K562 (cell line): Measurements from ENCODE around the gene ERMARD. TPM values are rescaled to one million over a fixed set of nuclear protein-coding genes. Genes with fewer than 3 reads are reported as not detected.

Source experiments
- ATAC-seq: fragments of 200-7000 bp; cut with Tn5 transposase; 3 replicates; pipeline ENCODE4 v1.9.1; 2020; ENCODE audit warnings: moderate library complexity
- BruUV-seq: library from RNA; stranded (reverse); fragments of 400-500 nt; replicated peaks from 2 replicates; lab custom pipeline; 2021; lab: Mats Ljungman, UMichigan
- CTCF ChIA-PET: fragments of 300-600 bp; formaldehyde crosslinking; extraction: SDS; loops from one replicate; lab custom pipeline; 2021; ENCODE audit warnings: low intra/inter-chr PET ratio; lab: Yijun Ruan, JAX
- POLR2A ChIA-PET: fragments of 300-600, 350-650 bp; sonication (Branson Sonifier 250); formaldehyde crosslinking; extraction: SDS; loops from one replicate; lab custom pipeline; 2021; ENCODE audit warnings: antibody characterized with exemption, inconsistent platforms; lab: Yijun Ruan, JAX
- DNase-seq, 4 experiments: peaks; one replicate each; pipeline versions ENCODE4 v3.0.0 to v3.0.0-alpha.2; 2011 to 2018; ENCODE audit warnings: low spot score in 3 of 4, mixed read lengths in 3 of 4; ENCODE audit errors: extremely low read depth in 1 of 4
- FAIRE-seq: peaks from 2 replicates; lab custom pipeline; 2011; peaks lifted over from hg19 to GRCh38; lab: Jason Lieb, UNC
- H2AFZ ChIP-seq: 2 replicates; pipeline ENCODE4 v1.6.0; 2011; ENCODE audit warnings: low read depth, low read length, control low read depth, inconsistent platforms
- H3K27ac ChIP-seq: fragments of 200-600 bp; 3 replicates; pipeline ENCODE4 v1.8.0; 2011; ENCODE audit warnings: low read depth, mild to moderate bottlenecking, control low read depth, inconsistent platforms, low read length, moderate library complexity, mixed read lengths; ENCODE audit errors: extremely low read depth
- H3K27me3 ChIP-seq, 2 experiments: fragments of 300-600 bp in 1 of 2; 2 replicates in 1 of 2; 3 replicates in 1 of 2; pipeline versions ENCODE4 v1.6.0 to v1.8.0; 2011; ENCODE audit warnings: inconsistent platforms in 2 of 2, low read length in 2 of 2, mild to moderate bottlenecking in 1 of 2, mixed read lengths in 1 of 2, moderate library complexity in 1 of 2; ENCODE audit not compliant: control insufficient read depth in 2 of 2, insufficient read depth in 2 of 2
- H3K36me3 ChIP-seq: fragments of 300-600 bp; 3 replicates; pipeline ENCODE4 v1.8.0; 2011; ENCODE audit warnings: mild to moderate bottlenecking, low read length, inconsistent platforms; ENCODE audit not compliant: control insufficient read depth, insufficient read depth
- H3K4me1 ChIP-seq, 2 experiments: fragments of 200-600 bp in 1 of 2; replicated peaks in 1 of 2; 2 replicates in 1 of 2; 3 replicates in 1 of 2; pipeline versions ENCODE4 v1.5.1 to v1.8.0; 2011; ENCODE audit warnings: inconsistent platforms in 2 of 2, low read length in 2 of 2, mild to moderate bottlenecking in 1 of 2, mixed read lengths in 1 of 2, moderate library complexity in 1 of 2; ENCODE audit not compliant: control insufficient read depth in 2 of 2, insufficient read depth in 2 of 2
- H3K4me2 ChIP-seq: 2 replicates; pipeline ENCODE4 v1.6.1; 2011; ENCODE audit warnings: low read length, control low read depth, inconsistent platforms, mixed read lengths; ENCODE audit not compliant: insufficient read depth
- H3K4me3 ChIP-seq: fragments of 200-600 bp; sonication (generic), shearing (Covaris generic); 2 replicates; pipeline ENCODE4 v1.5.1; 2016; ENCODE audit warnings: control low read depth, inconsistent platforms
- H3K79me2 ChIP-seq: fragments of 200-600 bp; 3 replicates; pipeline ENCODE4 v1.8.0; 2011; ENCODE audit warnings: low read length, inconsistent platforms; ENCODE audit not compliant: control insufficient read depth, insufficient read depth
- H3K9ac ChIP-seq, 2 experiments: 2 replicates each; pipeline versions ENCODE4 v1.6.0 to v1.6.1; 2011; ENCODE audit warnings: low read depth in 2 of 2, low read length in 2 of 2, control low read depth in 1 of 2, inconsistent platforms in 1 of 2, mild to moderate bottlenecking in 1 of 2, mixed read lengths in 1 of 2; ENCODE audit not compliant: insufficient read depth in 1 of 2
- H3K9me1 ChIP-seq: one replicate; pipeline ENCODE4 v1.6.0; 2011; ENCODE audit warnings: inconsistent platforms, mild to moderate bottlenecking, low read length, moderate library complexity; ENCODE audit not compliant: control insufficient read depth, insufficient read depth
- H3K9me3 ChIP-seq: replicated peaks from 2 replicates; pipeline ENCODE4 v1.5.1; 2011; ENCODE audit warnings: low read depth, low read length, inconsistent platforms; ENCODE audit not compliant: control insufficient read depth, insufficient read depth
- H4K20me1 ChIP-seq: replicated peaks from 2 replicates; pipeline ENCODE4 v1.6.1; 2011; ENCODE audit warnings: low read length, inconsistent platforms, mixed read lengths; ENCODE audit not compliant: control insufficient read depth, insufficient read depth
- CREB1 ChIP-seq, 2 experiments: sonication (generic) in 1 of 2; formaldehyde crosslinking in 1 of 2; IDR thresholded peaks; 2 replicates each; pipeline versions ENCODE4 v1.6.1 to v1.8.0; 2012 to 2022; ENCODE audit warnings: inconsistent platforms in 1 of 2, mild to moderate bottlenecking in 1 of 2, missing genetic modification reagents in 1 of 2, moderate library complexity in 1 of 2
- KLF6 ChIP-seq: fragments of 250-450 bp; sonication (Bioruptor Pico); IDR thresholded peaks from 2 replicates; pipeline ENCODE4 v1.4.0; 2020; ENCODE audit warnings: mild to moderate bottlenecking, moderate library complexity, borderline replicate concordance
- NBN ChIP-seq: fragments of 450-650 bp; IDR thresholded peaks from 2 replicates; pipeline ENCODE4 v1.6.1; 2016; ENCODE audit warnings: low read depth, mild to moderate bottlenecking
- PPARD ChIP-seq: fragments of 250-450 bp; sonication (Bioruptor Pico); IDR thresholded peaks from 2 replicates; pipeline ENCODE4 v1.8.0; 2022; ENCODE audit warnings: inconsistent platforms, mild to moderate bottlenecking, moderate library complexity
- UBTF ChIP-seq, 2 experiments: IDR thresholded peaks; 2 replicates each; pipeline ENCODE4 v1.6.1; 2012; ENCODE audit warnings: improper control_type of control experiment in 2 of 2, low read depth in 2 of 2, low read length in 2 of 2, borderline replicate concordance in 1 of 2
- YBX1 ChIP-seq: fragments of 450-650 bp; IDR thresholded peaks from 2 replicates; pipeline ENCODE4 v1.7.1; 2016; ENCODE audit warnings: mild to moderate bottlenecking
- ZNF586 ChIP-seq: fragments of 450-650 bp; formaldehyde crosslinking; conservative IDR thresholded peaks from 2 replicates; pipeline ENCODE4 v1.4.0; 2020; ENCODE audit warnings: mild to moderate bottlenecking, moderate library complexity
- WGBS: fragments of 100-300 bp; shearing (Covaris generic); methylation state at CpG from one replicate; pipeline ENCODE4 v1.1.6; 2016; ENCODE audit warnings: low coverage, mixed read lengths; ENCODE audit not compliant: insufficient coverage; ENCODE audit errors: missing lambda C conversion rate; 5-methylcytosine and 5-hydroxymethylcytosine counted together
- in situ Hi-C: fragments of 300-500 bp; cut with MboI; formaldehyde crosslinking; loops from 4 replicates; pipeline ENCODE4 v1.15.0; 2018; ENCODE audit warnings: inconsistent platforms, mixed read lengths
- intact Hi-C: fragments of 100-400 bp; cut with micrococcal nuclease; formaldehyde crosslinking; loops from 2 replicates; pipeline ENCODE4 v1.14.2; 2022
- polyA plus RNA-seq, 8 experiments: library from polyadenylated mRNA; depleted of rRNA in 4 of 8; stranded (reverse) in 5 of 8; unstranded in 3 of 8; fragments of >200 nt; fragmentation: Nextera tagmentation in 2 of 8; fragmentation: Illumina TruSeq in 1 of 8; extraction: Ambion mirVana in 2 of 8; extraction: Trizol in 1 of 8; gene quantifications; 2 replicates each; pipeline versions ENCODE4 v1.2.1 to v1.2.3, GENCODE V29; 2011 to 2014; ENCODE audit warnings: inconsistent platforms in 1 of 8, missing spikeins in 1 of 8
- total RNA-seq, 7 experiments: library from RNA; depleted of rRNA in 6 of 7; stranded (reverse); fragments of >200 nt in 6 of 7; fragmentation: Illumina TruSeq in 2 of 7; extraction: Trizol in 2 of 7; gene quantifications; 2 replicates each; pipeline versions ENCODE4 v1.2.1 to v1.2.3, GENCODE V29; 2011 to 2021; ENCODE audit warnings: low replicate concordance in 1 of 7
- TF ChIP-seq, protein P1 (sequence below), 2 experiments: fragments of 450-650 bp in 1 of 2; sonication (generic) in 1 of 2; formaldehyde crosslinking in 1 of 2; IDR thresholded peaks; 2 replicates each; pipeline versions ENCODE4 v1.7.1 to v1.9.0; 2016 to 2022; ENCODE audit warnings: inconsistent platforms in 1 of 2, mild to moderate bottlenecking in 1 of 2, missing genetic modification reagents in 1 of 2

Gene ERMARD
- total and polyA plus RNA-seq, 9 of the 15 experiments (the other 6 are each of a cell fraction or from before 2014, with no cell fraction given), result 14.5 to 68.6 (median 27.7) TPM

- 0% methylated on average over 8 of the region's 9 CpGs for WGBS
- Histone ChIP-seq H2AFZ (no peak overlapping the region), H3K4me2 (no peak overlapping the region), H3K4me3 (no peak overlapping the region), H4K20me1 (peaks cover 5% of the 10 kb centered on the region), H3K9me3 (no peaks in the 10 kb centered on the region), H3K27ac (no peak overlapping the region), H3K4me1 (peaks cover 0 to 3% of the 10 kb centered on the region in 2 experiments; a peak in 2 of 5 replicates), H3K79me2 (no peaks in the 10 kb centered on the region), H3K9me1 (no peaks in the 10 kb centered on the region), H3K36me3 (no peaks in the 10 kb centered on the region), H3K27me3 (peaks cover 20 to 39% of the 10 kb centered on the region in 2 experiments), H3K9ac (no peak overlapping the region)
- intact Hi-C loops (no loop called here), in situ Hi-C loops (no loop called here)
- no peak for ATAC-seq
- DNase-seq, result no peak
- no TSS peak for BruUV-seq
- ChIA-PET CTCF (no interaction called here), POLR2A (interaction anchor here (0.6 to 6.4 kb wide), 3 partner anchors 13 to 343 kb away, joined by 4 to 29 read pairs (median 6); no protein-coding TSS in a partner anchor)
- FAIRE-seq, result no peak
- no peak for TF ChIP-seq PPARD
- TF ChIP-seq NBN, result no peak
- TF ChIP-seq, protein P1, sequence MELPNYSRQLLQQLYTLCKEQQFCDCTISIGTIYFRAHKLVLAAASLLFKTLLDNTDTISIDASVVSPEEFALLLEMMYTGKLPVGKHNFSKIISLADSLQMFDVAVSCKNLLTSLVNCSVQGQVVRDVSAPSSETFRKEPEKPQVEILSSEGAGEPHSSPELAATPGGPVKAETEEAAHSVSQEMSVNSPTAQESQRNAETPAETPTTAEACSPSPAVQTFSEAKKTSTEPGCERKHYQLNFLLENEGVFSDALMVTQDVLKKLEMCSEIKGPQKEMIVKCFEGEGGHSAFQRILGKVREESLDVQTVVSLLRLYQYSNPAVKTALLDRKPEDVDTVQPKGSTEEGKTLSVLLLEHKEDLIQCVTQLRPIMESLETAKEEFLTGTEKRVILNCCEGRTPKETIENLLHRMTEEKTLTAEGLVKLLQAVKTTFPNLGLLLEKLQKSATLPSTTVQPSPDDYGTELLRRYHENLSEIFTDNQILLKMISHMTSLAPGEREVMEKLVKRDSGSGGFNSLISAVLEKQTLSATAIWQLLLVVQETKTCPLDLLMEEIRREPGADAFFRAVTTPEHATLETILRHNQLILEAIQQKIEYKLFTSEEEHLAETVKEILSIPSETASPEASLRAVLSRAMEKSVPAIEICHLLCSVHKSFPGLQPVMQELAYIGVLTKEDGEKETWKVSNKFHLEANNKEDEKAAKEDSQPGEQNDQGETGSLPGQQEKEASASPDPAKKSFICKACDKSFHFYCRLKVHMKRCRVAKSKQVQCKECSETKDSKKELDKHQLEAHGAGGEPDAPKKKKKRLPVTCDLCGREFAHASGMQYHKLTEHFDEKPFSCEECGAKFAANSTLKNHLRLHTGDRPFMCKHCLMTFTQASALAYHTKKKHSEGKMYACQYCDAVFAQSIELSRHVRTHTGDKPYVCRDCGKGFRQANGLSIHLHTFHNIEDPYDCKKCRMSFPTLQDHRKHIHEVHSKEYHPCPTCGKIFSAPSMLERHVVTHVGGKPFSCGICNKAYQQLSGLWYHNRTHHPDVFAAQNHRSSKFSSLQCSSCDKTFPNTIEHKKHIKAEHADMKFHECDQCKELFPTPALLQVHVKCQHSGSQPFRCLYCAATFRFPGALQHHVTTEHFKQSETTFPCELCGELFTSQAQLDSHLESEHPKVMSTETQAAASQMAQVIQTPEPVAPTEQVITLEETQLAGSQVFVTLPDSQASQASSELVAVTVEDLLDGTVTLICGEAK (IDR thresholded peaks at IDR 0.05), result no peak
- TF ChIP-seq, protein P1 (CRISPR knock-in tag; IDR thresholded peaks at IDR 0.05), result no peak
- TF ChIP-seq YBX1, result no peak
- TF ChIP-seq KLF6, result no peak
- TF ChIP-seq CREB1 (IDR thresholded peaks at IDR 0.05), result no peak
- no peak for TF ChIP-seq CREB1 (CRISPR knock-in tag; IDR thresholded peaks at IDR 0.05)
- no peak for TF ChIP-seq ZNF586 (CRISPR knock-in tag)
- TF ChIP-seq UBTF (IDR thresholded peaks at IDR 0.05; ENCODE audit: borderline replicate concordance in 1 of 2, low read depth in 2 of 2, low read length in 2 of 2), result no peak
Measured at GRCh38 chr6:169807699-169808607, 56.5 kb downstream of the ERMARD start.
